Adrenal gland (tissue), 12 donors: ENCODE measurements around the gene IQSEC2. TPM values are rescaled to one million over a fixed set of nuclear protein-coding genes. Genes with fewer than 3 reads are reported as not detected.

Experiments used
- DNase-seq, 7 donors: peaks; one replicate each; pipeline ENCODE4 v3.0.0-alpha.2; 2019 to 2020
- H3K27ac ChIP-seq, 5 donors: fragments of 200-600 bp; sonication (generic) in 4 of 5; 1 replicate in 3 of 5; 2 replicates in 2 of 5; pipeline versions ENCODE4 v1.5.1 to v1.8.0; 2016 to 2020; ENCODE audit warnings: mild to moderate bottlenecking in 1 of 5
- H3K27me3 ChIP-seq: fragments of 200-600 bp; 2 replicates; pipeline ENCODE4 v1.8.0; 2021
- H3K36me3 ChIP-seq, 2 donors: fragments of 200-600 bp; replicated peaks in 1 of 2; 1 replicate in 1 of 2; 2 replicates in 1 of 2; pipeline versions ENCODE4 v1.5.1 to v1.8.0; 2018 to 2022
- H3K4me1 ChIP-seq, 2 donors: fragments of 200-600 bp; replicated peaks in 1 of 2; 1 replicate in 1 of 2; 2 replicates in 1 of 2; pipeline versions ENCODE4 v1.5.1 to v1.8.0; 2018 to 2021
- H3K4me3 ChIP-seq, 4 donors: fragments of 200-600 bp; sonication (generic) in 3 of 4; one replicate each; pipeline ENCODE4 v1.5.1; 2016 to 2018
- H3K9me3 ChIP-seq, 3 donors: fragments of 200-600 bp; sonication (generic) in 1 of 3; replicated peaks in 1 of 3; 1 replicate in 2 of 3; 2 replicates in 1 of 3; pipeline versions ENCODE4 v1.5.1 to v1.8.0; 2016 to 2021
- POLR2A ChIP-seq, 2 donors: fragments of 450-650 bp; IDR thresholded peaks; one replicate each; pipeline ENCODE4 v1.6.1; 2017; ENCODE audit warnings: antibody characterized with exemption in 2 of 2, mild to moderate bottlenecking in 2 of 2, moderate library complexity in 1 of 2
- WGBS, 4 donors: extraction: QIAGEN DNeasy Blood & Tissue Kit in 2 of 4; methylation state at CpG; one replicate each; pipeline versions ENCODE4 v1.1.5 to v1.1.7; 2013 to 2017; 5-methylcytosine and 5-hydroxymethylcytosine counted together
- intact Hi-C, 2 donors: fragments of 100-400 bp; cut with DNase I; formaldehyde crosslinking; loops; one replicate each; pipeline versions ENCODE4 v1.14.1 to v1.15.0; 2022 to 2023
- polyA plus RNA-seq, 3 donors: library from polyadenylated mRNA; stranded (reverse); fragments of 200-250 nt in 2 of 3; fragments of 350-450 nt in 1 of 3; fragmentation: Illumina TruSeq in 1 of 3; extraction: RNeasy Lipid Tissue Mini Kit (QIAGEN cat#74804) in 1 of 3; gene quantifications; one replicate each; pipeline ENCODE4 v1.2.3, GENCODE V29; 2013 to 2014
- total RNA-seq, 9 donors: library from RNA; depleted of rRNA in 4 of 9; stranded (reverse); fragments of >200 nt in 4 of 9; fragments of 120-200 nt in 1 of 9; fragmentation: NEBNext Ultra II Directional in 1 of 9; extraction: Animal tissue kit (Norgen Biotek cat#: 25700) in 1 of 9; gene quantifications; one replicate each; pipeline versions ENCODE4 v1.1.0 to v1.2.4, GENCODE V29; 2013 to 2023
- TF ChIP-seq, protein P1 (sequence below), 6 experiments: fragments of 450-650 bp in 4 of 6; fragments of 200-600 bp in 2 of 6; sonication (generic) in 1 of 6; IDR thresholded peaks; 1 replicate in 5 of 6; 2 replicates in 1 of 6; pipeline versions ENCODE4 v1.5.1 to v1.8.0; 2016 to 2021; ENCODE audit warnings: antibody characterized with exemption in 6 of 6, mild to moderate bottlenecking in 2 of 6, moderate library complexity in 1 of 6
- donor health status: healthy with polysubstance abuse.
- donor health status: Bipolar disorder and iron deficiency.
- donor health status: DM: yes; HTN: yes; CAD: no.
- donor health status: DM: no; HTN: no; CAD: no.
- donor health status: DM: no; HTN: no; CAD: no.
- donor health status: DM: yes; HTN: yes; CAD: no.

IQSEC2 gene
- total and polyA plus RNA-seq, 12 donors, result 2.4 to 67.9 (median 37.8) TPM

GRCh38 chrX:53266914-53267313, 14.5 kb downstream of the IQSEC2 start:
- Histone ChIP-seq H3K27me3 (no peaks in the 10 kb centered on the region), H3K27ac (peak overlapping the region in 1 of 5 donors; percentile 69), H3K36me3 (no peaks in the 10 kb centered on the region), H3K9me3 (no peaks in the 10 kb centered on the region), H3K4me3 (no peak overlapping the region), H3K4me1 (peaks cover 0 to 6% of the 10 kb centered on the region in 2 donors)
- 59 to 73% (median 61%) methylated on average over 2 to 11 of the region's 11 CpGs for WGBS, 4 donors
- intact Hi-C loops, result no loop called here
- TF ChIP-seq, protein P1, sequence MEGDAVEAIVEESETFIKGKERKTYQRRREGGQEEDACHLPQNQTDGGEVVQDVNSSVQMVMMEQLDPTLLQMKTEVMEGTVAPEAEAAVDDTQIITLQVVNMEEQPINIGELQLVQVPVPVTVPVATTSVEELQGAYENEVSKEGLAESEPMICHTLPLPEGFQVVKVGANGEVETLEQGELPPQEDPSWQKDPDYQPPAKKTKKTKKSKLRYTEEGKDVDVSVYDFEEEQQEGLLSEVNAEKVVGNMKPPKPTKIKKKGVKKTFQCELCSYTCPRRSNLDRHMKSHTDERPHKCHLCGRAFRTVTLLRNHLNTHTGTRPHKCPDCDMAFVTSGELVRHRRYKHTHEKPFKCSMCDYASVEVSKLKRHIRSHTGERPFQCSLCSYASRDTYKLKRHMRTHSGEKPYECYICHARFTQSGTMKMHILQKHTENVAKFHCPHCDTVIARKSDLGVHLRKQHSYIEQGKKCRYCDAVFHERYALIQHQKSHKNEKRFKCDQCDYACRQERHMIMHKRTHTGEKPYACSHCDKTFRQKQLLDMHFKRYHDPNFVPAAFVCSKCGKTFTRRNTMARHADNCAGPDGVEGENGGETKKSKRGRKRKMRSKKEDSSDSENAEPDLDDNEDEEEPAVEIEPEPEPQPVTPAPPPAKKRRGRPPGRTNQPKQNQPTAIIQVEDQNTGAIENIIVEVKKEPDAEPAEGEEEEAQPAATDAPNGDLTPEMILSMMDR (IDR thresholded peaks at IDR 0.05), result no peak
- TF ChIP-seq POLR2A (IDR thresholded peaks at IDR 0.05), result no peak
- peak in 1 of 7 donors; percentile 23 for DNase-seq

GRCh38 chrX:53265771-53266574, 15.4 kb downstream of the IQSEC2 start:
- Histone ChIP-seq H3K4me1 (peaks cover 0 to 6% of the 10 kb centered on the region in 2 donors), H3K27me3 (no peaks in the 10 kb centered on the region), H3K27ac (peak overlapping the region in 3 of 5 donors; percentile 40 to 69 (median 40)), H3K4me3 (no peak overlapping the region), H3K36me3 (no peaks in the 10 kb centered on the region), H3K9me3 (no peaks in the 10 kb centered on the region)
- peak in 1 of 7 donors; percentile 14 for DNase-seq
- intact Hi-C loops, result no loop called here
- no peak for TF ChIP-seq POLR2A (IDR thresholded peaks at IDR 0.05)
- TF ChIP-seq, protein P1 (IDR thresholded peaks at IDR 0.05), result no peak
- 55 to 70% (median 59%) methylated on average over 8 of the region's 8 CpGs for WGBS, 4 donors

- peak; percentile 38 to 82 (median 73) for DNase-seq
- Histone ChIP-seq H3K27ac (peak overlapping the region in 1 of 5 donors; percentile 34), H3K9me3 (no peaks in the 10 kb centered on the region), H3K27me3 (no peaks in the 10 kb centered on the region), H3K4me1 (peaks cover 0 to 6% of the 10 kb centered on the region in 2 donors), H3K36me3 (no peaks in the 10 kb centered on the region), H3K4me3 (no peak overlapping the region)
- intact Hi-C loops, result no loop called here
- WGBS, 4 donors, result 34 to 42% (median 39%) methylated on average over 3 to 11 of the region's 11 CpGs
- no peak for TF ChIP-seq POLR2A (IDR thresholded peaks at IDR 0.05)
- TF ChIP-seq, protein P1 (IDR thresholded peaks at IDR 0.05), result no peak
These were observed 17.7 kb downstream of the IQSEC2 start for GRCh38 chrX:53263597-53264094.

DNA sequence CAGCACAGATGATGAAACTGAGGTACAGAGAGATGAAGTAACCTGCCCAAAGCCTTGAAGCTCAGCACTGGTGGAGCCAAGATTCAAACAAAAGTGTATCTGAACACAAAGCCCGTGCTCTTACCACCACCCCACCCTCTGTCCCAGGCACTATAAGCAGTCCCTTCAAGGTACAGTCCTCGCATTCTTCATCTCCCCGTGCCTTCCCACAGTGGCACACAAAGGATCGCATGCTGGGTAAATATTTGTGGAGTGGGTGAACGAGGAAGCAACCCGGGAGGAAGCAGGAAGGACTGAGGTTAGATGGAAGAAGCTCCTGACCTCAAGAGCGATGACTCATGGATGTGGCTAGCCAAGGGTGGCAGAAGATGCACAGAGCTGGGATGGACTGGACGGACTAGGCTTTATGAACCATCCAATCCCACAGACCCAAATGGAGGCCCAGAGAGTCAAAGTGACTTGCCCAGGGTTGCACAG, 18.4 kb downstream of the IQSEC2 start:
- Histone ChIP-seq H3K4me3 (no peak overlapping the region), H3K4me1 (peaks cover 0 to 6% of the 10 kb centered on the region in 2 donors), H3K9me3 (no peaks in the 10 kb centered on the region), H3K27me3 (no peaks in the 10 kb centered on the region), H3K27ac (peak overlapping the region in 1 of 5 donors; percentile 34), H3K36me3 (no peaks in the 10 kb centered on the region)
- TF ChIP-seq, protein P1 (IDR thresholded peaks at IDR 0.05), result no peak
- TF ChIP-seq POLR2A (IDR thresholded peaks at IDR 0.05), result no peak
- WGBS, 4 donors, result 58 to 61% (median 60%) methylated on average over 6 to 8 of the region's 8 CpGs
- DNase-seq, result peak in 2 of 7 donors; percentile 16 to 20
- intact Hi-C loops, result no loop called here
